IgD-negative memory B cell (primary cell): Measurements from ENCODE around the gene FBXL17. TPM values are rescaled to one million over a fixed set of nuclear protein-coding genes. Genes with fewer than 3 reads are reported as not detected.

Experiments used
- H3K27ac Mint-ChIP-seq, 3 donors: one replicate each; pipeline ENCODE4 v1.8.0; 2020 to 2022; ENCODE audit warnings: mild to moderate bottlenecking in 3 of 3, mixed read lengths in 3 of 3, moderate library complexity in 1 of 3
- H3K27me3 Mint-ChIP-seq: one replicate; pipeline ENCODE4 v1.8.0; 2021; ENCODE audit warnings: mixed read lengths
- H3K36me3 Mint-ChIP-seq: one replicate; pipeline ENCODE4 v1.8.0; 2020; ENCODE audit warnings: mild to moderate bottlenecking, mixed read lengths
- H3K4me1 Mint-ChIP-seq, 3 donors: one replicate each; pipeline ENCODE4 v1.8.0; 2020 to 2022; ENCODE audit warnings: mixed read lengths in 3 of 3, mild to moderate bottlenecking in 1 of 3
- H3K4me3 Mint-ChIP-seq, 4 donors: one replicate each; pipeline ENCODE4 v1.8.0; 2020 to 2022; ENCODE audit warnings: mild to moderate bottlenecking in 4 of 4, mixed read lengths in 4 of 4, moderate library complexity in 3 of 4
- H3K9me3 Mint-ChIP-seq, 3 donors: one replicate each; pipeline ENCODE4 v1.8.0; 2020 to 2021; ENCODE audit warnings: mixed read lengths in 3 of 3, mild to moderate bottlenecking in 1 of 3
- polyA plus RNA-seq: library from polyadenylated mRNA; unstranded; fragments of 300-500 nt; fragmentation: Illumina TruSeq; gene quantifications from one replicate; pipeline ENCODE4 v1.2.3, GENCODE V29; 2021

The FBXL17 gene
- polyA plus RNA-seq, 1 donor from 2014 or later = 4.7 TPM

GRCh38 chr5:108382784-108383330 is 959 bp upstream of the FBXL17 start:
- Mint-ChIP-seq H3K4me3 (peak overlapping the region; percentile 89 to 99 (median 94)), H3K27me3 (no peaks in the 10 kb centered on the region), H3K36me3 (peaks cover 4% of the 10 kb centered on the region), H3K27ac (peak overlapping the region; percentile 92 to 99 (median 98)), H3K4me1 (peaks cover 19 to 33% (median 26%) of the 10 kb centered on the region in 3 donors), H3K9me3 (no peaks in the 10 kb centered on the region)

- Mint-ChIP-seq H3K4me3 (peak overlapping the region; percentile 89 to 99 (median 94)), H3K4me1 (peaks cover 24 to 38% (median 26%) of the 10 kb centered on the region in 3 donors), H3K27me3 (no peaks in the 10 kb centered on the region)
Measured at GRCh38 chr5:108381350-108381953, 446 bp downstream of the FBXL17 start.

DNA sequence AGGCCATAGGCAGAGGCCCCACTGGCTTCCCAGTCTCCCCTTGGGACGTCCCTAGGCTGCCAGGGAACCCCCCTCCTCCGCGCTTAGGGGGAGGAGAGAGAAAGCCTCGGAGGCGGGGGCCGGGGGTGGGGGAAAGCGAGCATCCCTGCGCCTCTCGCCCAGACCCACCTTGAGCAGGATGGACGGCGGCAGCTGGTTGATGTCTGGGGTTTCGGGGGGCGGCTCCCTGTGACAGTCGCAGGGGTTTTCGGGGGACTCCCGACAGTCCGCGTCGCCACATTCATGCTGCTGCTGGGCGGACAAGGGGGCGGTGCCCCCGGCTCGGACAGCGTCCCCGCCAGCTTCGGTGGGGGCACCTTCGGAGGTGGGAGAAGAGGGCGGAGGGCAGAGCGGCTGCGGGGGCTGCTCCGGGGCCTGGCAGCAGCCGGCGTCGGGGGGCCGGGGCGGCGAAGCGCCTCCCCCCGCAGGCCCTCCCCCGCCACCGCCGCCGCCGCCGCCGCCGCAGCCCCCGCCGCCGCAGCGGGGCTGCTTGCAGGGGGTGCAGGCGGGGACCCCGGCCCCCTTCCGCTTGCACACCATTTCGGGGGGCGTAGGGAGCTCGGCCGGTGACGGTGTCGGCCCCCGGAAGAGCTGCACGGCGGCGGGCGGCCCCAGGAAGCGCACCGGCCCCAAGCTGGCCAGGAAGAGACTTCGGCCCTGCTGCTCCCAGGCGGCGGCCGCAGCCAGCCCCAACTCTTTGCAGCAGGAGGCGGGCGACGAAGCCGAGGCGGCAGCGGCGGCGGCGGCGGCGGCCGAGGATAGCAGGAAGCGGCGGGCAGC is 1.2 kb downstream of the FBXL17 start:
- Mint-ChIP-seq H3K36me3 (peaks cover 10% of the 10 kb centered on the region), H3K4me3 (peak overlapping the region; percentile 89 to 99 (median 94)), H3K27ac (peak overlapping the region; percentile 82 to 94 (median 92)), H3K4me1 (peaks cover 24 to 38% (median 31%) of the 10 kb centered on the region in 3 donors), H3K9me3 (peaks cover 2 to 9% (median 4%) of the 10 kb centered on the region in 3 donors), H3K27me3 (no peaks in the 10 kb centered on the region)

More at GRCh38 chr5:108381350-108381953, 446 bp downstream of the FBXL17 start:
- Mint-ChIP-seq H3K36me3 (peaks cover 6% of the 10 kb centered on the region), H3K9me3 (peaks cover 0 to 4% (median 2%) of the 10 kb centered on the region in 3 donors), H3K27ac (peak overlapping the region; percentile 92 to 99 (median 98))

DNA sequence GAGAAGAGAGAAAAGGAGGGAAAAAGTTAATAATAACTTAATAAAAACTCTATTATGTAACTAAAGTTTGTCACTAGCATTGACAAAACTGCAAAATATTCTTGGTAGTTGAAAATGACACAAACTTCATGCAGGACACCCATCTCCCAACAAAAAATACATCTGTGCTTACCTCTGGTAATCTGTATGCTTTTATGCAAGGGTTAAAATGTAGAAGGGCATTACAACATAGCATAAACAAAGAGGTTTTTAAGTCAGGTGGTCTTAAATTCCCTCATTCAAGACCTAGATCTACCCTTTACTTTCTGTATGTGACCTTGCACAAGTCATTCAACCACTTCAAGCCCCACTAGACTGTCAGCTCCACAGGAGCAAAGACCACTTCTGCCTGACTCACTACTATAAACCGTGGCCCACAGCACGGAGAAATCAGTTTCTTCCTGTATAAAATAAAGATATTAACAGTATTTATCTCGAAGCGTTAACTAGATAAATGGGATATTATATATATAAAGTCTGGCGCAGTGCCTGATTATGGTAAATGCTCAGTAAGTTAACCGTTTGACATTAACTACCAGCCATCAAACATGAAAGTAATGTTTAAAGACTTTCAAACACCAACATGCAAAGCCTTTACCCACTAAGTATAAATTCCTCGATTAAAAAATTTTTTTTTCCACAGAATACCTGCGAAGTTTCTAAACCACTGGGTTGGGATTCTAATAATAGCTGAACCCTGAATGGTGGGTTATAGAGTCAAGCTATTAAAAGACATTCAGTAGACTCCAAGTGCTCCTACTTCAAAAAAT is 2.0 kb downstream of the FBXL17 start:
- peak overlapping the region; percentile 89 to 96 (median 92) for H3K4me3 Mint-ChIP-seq
- H3K27ac Mint-ChIP-seq = peak overlapping the region; percentile 82 to 92 (median 88)
- peaks cover 2 to 15% (median 4%) of the 10 kb centered on the region in 3 donors for H3K9me3 Mint-ChIP-seq
- peaks cover 24 to 36% (median 31%) of the 10 kb centered on the region in 3 donors for H3K4me1 Mint-ChIP-seq
- no peaks in the 10 kb centered on the region for H3K27me3 Mint-ChIP-seq
- H3K36me3 Mint-ChIP-seq = peaks cover 15% of the 10 kb centered on the region

DNA sequence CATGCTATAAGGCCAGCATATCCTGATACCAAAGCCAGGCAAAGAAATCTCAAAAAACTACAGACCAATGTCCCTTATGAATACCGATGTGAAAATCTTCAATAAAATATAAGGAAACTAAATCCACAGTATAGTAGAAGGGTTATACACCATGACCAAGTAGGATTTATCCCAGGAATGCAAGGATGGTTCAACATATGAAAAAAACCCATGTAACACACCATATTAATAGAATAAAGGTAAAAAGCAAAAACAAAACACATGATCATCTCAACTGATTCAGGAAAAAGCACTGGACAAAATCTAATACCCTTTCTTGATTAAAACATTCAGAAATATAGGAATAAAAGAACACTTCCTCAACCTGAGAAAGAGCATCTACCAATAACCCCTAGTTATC is 6.1 kb downstream of the FBXL17 start:
- H3K4me1 Mint-ChIP-seq = peaks cover 23 to 31% (median 30%) of the 10 kb centered on the region in 3 donors
- peak overlapping the region in 2 of 4 donors; percentile 43 to 55 for H3K4me3 Mint-ChIP-seq
- peak overlapping the region in 1 of 3 donors; percentile 71 for H3K27ac Mint-ChIP-seq
- peaks cover 28% of the 10 kb centered on the region for H3K36me3 Mint-ChIP-seq
- H3K9me3 Mint-ChIP-seq = peaks cover 4 to 25% (median 5%) of the 10 kb centered on the region in 3 donors
- H3K27me3 Mint-ChIP-seq = no peaks in the 10 kb centered on the region

GRCh38 chr5:108373426-108373825 is 8.5 kb downstream of the FBXL17 start:
- Mint-ChIP-seq H3K4me1 (peaks cover 18 to 27% (median 24%) of the 10 kb centered on the region in 3 donors), H3K36me3 (peaks cover 28% of the 10 kb centered on the region), H3K4me3 (no peak overlapping the region), H3K27me3 (no peaks in the 10 kb centered on the region), H3K27ac (no peak overlapping the region), H3K9me3 (peaks cover 4 to 25% (median 5%) of the 10 kb centered on the region in 3 donors)

DNA sequence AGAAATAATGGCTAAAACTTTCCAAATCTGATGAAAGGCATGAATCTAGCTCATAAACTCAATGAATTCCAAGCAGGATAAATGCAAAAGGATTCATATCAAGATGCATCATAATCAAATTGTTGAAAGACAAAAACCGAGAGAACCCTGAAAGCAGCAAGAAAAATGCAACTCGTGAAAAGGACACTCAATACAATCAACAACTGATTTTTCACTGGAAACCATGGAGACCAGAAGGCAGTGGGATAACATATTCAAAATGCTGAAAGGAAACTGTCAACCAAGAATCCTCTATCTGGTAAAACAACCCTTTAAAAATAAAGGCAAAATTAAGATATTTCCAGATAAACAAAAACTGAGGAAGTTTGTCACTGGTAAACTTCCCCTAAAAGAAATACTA is 9.5 kb downstream of the FBXL17 start:
- Mint-ChIP-seq H3K27me3 (no peaks in the 10 kb centered on the region), H3K9me3 (peaks cover 4 to 24% (median 5%) of the 10 kb centered on the region in 3 donors), H3K27ac (no peak overlapping the region), H3K4me3 (peak overlapping the region in 1 of 4 donors; percentile 41), H3K36me3 (peaks cover 28% of the 10 kb centered on the region), H3K4me1 (peaks cover 18 to 22% (median 20%) of the 10 kb centered on the region in 3 donors)

- no peak overlapping the region for H3K27ac Mint-ChIP-seq
- peaks cover 16 to 20% (median 20%) of the 10 kb centered on the region in 3 donors for H3K4me1 Mint-ChIP-seq
- no peaks in the 10 kb centered on the region for H3K27me3 Mint-ChIP-seq
- no peak overlapping the region for H3K4me3 Mint-ChIP-seq
- peaks cover 29% of the 10 kb centered on the region for H3K36me3 Mint-ChIP-seq
- peaks cover 3 to 21% (median 4%) of the 10 kb centered on the region in 3 donors for H3K9me3 Mint-ChIP-seq
Measured at GRCh38 chr5:108371263-108371662, 10.6 kb downstream of the FBXL17 start.

DNA sequence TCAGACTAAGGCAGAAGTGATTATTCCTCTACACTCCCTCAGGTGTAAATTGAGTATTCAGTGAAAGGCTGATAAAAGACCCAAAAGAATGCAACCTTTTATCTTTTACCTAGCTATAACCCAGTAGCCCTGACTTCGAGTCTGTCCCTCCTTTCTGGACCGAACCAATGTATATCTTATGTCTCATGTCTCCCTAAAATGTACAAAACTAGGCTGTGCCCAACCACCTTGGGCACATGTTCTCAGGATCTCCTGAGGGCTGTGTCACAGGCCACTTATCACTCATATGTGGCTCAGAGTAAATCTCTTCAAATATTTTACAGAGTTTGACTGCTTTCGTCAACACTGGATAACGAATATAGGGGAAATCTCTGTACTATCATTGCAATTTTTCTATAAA is 12.7 kb downstream of the FBXL17 start:
- Mint-ChIP-seq H3K4me3 (no peak overlapping the region), H3K9me3 (peaks cover 0 to 10% (median 3%) of the 10 kb centered on the region in 3 donors), H3K27me3 (no peaks in the 10 kb centered on the region), H3K36me3 (peaks cover 18% of the 10 kb centered on the region), H3K4me1 (peaks cover 15 to 23% (median 16%) of the 10 kb centered on the region in 3 donors), H3K27ac (no peak overlapping the region)

DNA sequence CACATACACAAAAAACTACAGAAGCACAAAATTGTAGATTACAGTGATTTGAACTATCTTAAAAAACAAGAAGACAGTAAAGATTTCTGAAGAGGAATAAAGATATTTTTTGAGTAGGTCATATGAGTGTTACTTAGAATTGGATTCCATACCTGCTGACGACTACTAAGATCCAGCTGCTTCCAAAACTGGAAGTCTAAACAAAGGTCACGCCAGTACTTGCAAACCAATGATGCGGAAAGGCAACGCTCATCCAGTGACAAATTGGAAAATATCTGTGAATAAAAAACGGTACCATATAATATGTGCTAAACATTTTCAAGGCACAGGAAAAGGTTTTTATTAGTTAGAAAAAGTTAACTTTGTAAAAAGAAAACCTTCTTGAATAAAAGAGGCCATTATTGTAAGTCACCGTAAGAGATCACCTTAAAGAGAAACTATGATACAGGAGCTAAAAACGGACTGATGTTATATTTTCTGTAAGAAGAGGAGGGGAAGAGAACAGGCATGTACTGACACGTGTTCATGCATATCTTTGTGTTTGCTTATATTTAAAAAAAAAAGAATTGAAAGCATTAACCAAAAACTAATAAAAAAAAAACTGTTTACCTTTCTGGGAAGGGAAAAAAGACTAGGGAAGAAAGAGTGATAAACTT is 14.1 kb downstream of the FBXL17 start:
- no peaks in the 10 kb centered on the region for H3K27me3 Mint-ChIP-seq

DNA sequence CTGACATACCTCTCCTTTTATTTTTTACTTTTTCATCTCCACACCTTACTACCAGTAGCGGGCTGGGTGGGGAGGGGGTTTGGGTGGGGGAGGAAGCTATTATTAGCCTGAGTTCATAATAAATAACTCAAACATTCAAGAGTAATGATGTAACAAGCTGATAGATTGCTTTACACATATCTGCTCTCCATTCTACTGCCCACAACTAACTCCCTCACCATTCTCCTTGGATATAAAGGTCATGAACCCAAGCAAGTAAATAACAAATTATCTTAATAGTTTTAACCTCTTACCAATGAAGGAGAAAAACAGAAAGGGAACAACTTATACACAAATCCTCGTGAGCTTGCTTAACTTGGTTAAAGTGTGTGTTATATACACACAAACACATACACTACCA is 15.4 kb downstream of the FBXL17 start:
- Mint-ChIP-seq H3K36me3 (peaks cover 10% of the 10 kb centered on the region), H3K4me1 (peaks cover 7 to 18% (median 11%) of the 10 kb centered on the region in 3 donors), H3K27ac (no peak overlapping the region), H3K27me3 (no peaks in the 10 kb centered on the region), H3K4me3 (no peak overlapping the region), H3K9me3 (no peaks in the 10 kb centered on the region)

More for the DNA sequence above, 14.1 kb downstream of the FBXL17 start:
- no peak overlapping the region for H3K4me3 Mint-ChIP-seq
- peaks cover 0 to 6% (median 0%) of the 10 kb centered on the region in 3 donors for H3K9me3 Mint-ChIP-seq
- H3K36me3 Mint-ChIP-seq = peaks cover 15% of the 10 kb centered on the region
- H3K4me1 Mint-ChIP-seq = peaks cover 15 to 23% (median 16%) of the 10 kb centered on the region in 3 donors
- no peak overlapping the region for H3K27ac Mint-ChIP-seq

DNA sequence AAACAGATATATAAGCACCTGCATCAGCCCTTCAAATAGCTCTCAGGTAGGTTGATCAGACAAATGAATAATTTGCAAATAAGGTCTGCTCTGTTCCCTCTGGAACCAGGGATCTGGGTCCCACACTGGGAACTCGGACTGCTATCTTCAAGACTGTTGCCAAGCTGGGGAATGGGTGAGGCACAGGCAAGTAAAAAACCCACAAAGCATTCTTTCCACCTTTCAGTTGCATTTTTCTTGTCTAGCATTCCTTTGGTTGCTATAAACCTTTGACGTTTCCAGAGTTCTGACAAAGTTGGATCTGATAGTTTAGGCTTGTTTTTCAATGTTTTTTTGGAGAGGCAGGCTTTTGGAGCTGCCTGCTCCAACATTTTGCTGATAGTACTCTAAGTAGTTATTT is 20.1 kb downstream of the FBXL17 start:
- Mint-ChIP-seq H3K4me3 (no peak overlapping the region), H3K4me1 (peaks cover 0 to 4% (median 3%) of the 10 kb centered on the region in 3 donors), H3K27me3 (no peaks in the 10 kb centered on the region), H3K27ac (no peak overlapping the region), H3K9me3 (no peaks in the 10 kb centered on the region), H3K36me3 (peaks cover 10% of the 10 kb centered on the region)

DNA sequence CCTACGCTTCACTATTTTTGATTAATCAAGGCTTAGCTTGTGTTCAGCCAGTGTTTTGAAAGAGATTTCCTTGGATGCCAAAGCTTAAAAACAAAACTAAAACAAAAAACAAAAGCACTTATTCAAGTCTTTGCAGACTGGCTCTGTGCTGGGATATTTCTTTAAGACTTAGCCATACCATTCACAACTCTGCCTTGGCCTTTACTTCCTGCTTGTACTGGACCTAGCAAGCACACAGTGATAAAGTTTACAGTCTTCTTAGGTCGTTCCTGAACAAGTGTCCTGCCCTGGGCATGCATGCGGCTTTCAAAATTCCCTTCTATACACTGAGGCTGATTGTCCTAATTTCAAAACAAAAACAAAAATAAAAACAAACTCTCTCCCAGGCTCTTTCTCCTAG is 20.7 kb downstream of the FBXL17 start:
- Mint-ChIP-seq H3K4me1 (peaks cover 4 to 6% (median 4%) of the 10 kb centered on the region in 3 donors), H3K36me3 (peaks cover 13% of the 10 kb centered on the region), H3K27me3 (no peaks in the 10 kb centered on the region), H3K27ac (no peak overlapping the region), H3K4me3 (no peak overlapping the region), H3K9me3 (no peaks in the 10 kb centered on the region)

- Mint-ChIP-seq H3K9me3 (no peaks in the 10 kb centered on the region), H3K4me3 (no peak overlapping the region), H3K27me3 (no peaks in the 10 kb centered on the region), H3K36me3 (peaks cover 14% of the 10 kb centered on the region), H3K27ac (no peak overlapping the region), H3K4me1 (peaks cover 2 to 6% (median 5%) of the 10 kb centered on the region in 3 donors)
Measured at GRCh38 chr5:108360280-108360679, 21.6 kb downstream of the FBXL17 start.
